ENCODE results near the gene OR2T8. TPM values are rescaled to one million over a fixed set of nuclear protein-coding genes. Genes with fewer than 3 reads are reported as not detected.

Gene OR2T8
- polyA plus RNA-seq, 1 donor, result not detected

DNA sequence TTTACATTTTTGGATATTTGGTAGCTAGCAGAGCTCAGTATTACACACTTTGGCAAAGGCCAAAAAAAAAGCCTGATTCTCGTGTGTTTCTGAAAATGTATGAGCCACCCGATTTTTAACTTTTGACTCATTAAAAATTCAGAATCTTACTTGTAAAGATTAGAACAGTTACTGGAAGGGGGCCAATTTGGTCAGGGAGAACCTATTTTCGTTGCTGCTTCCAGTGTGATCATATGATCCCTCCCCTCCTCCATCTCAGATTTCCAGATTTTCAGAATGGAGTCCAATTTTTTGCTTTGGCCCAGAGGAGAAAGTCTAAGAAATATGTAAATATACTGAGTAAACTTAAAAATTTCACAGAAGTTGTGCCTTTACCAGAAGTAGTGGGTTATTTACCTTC, 41.7 kb downstream of the OR2T8 start:
- DNase-seq, result no peak

DNA sequence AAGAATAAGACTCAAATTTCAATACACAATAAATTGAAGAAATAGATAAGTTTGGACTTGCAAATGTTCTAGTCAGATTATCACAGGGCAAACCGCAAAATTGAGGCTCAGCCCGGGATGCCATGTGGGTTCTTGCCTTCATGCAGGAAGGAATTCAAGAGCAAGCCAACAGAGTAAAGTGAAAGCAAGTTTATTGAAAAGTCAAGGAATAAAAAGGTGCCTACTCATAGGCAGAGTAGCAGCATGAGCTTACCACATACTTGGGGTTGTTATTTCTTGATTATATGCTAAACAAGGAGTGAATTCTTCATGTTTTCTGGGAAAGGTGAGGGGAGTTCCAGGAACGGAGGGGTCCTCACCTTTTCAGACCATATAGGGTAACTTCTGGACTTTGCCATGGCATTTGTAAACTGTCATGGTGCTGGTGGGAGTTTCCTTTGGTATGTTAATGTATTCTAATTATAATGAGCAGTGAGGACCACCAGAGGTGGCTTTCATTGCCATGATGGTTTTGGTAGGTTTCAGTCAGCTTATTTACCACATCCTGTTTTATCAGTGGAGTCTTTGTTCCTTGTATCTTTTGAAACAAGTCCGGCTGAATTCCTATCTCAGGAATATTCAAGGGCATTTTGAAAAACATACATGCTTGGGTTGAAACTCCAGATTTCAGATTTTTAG, 43.0 kb downstream of the OR2T8 start:
- no peak for DNase-seq

DNA sequence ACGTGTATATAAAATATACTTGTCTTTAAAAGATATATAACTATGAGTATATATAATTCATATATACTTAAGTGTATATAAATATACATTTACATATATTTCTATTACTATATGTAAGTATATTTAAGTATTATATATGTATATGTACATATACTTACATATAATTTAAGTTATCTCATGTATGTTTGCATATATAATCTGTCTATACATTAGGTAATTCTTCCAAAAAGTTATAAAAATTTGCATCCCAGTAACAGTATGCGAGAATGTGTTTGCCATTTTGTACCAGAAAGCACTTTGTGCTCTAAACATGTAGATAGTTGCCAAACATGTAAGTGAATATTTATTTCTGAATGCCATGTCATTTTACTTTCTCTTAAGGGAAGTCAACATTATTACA, 44.9 kb downstream of the OR2T8 start, which contains the start of gene OR2AK2:
OR2AK2 (plus strand) TSS at position 301 of the 400 bp plus-strand sequence. CDS start 144 bp downstream, outside the sequence.
- DNase-seq, result no peak

DNA sequence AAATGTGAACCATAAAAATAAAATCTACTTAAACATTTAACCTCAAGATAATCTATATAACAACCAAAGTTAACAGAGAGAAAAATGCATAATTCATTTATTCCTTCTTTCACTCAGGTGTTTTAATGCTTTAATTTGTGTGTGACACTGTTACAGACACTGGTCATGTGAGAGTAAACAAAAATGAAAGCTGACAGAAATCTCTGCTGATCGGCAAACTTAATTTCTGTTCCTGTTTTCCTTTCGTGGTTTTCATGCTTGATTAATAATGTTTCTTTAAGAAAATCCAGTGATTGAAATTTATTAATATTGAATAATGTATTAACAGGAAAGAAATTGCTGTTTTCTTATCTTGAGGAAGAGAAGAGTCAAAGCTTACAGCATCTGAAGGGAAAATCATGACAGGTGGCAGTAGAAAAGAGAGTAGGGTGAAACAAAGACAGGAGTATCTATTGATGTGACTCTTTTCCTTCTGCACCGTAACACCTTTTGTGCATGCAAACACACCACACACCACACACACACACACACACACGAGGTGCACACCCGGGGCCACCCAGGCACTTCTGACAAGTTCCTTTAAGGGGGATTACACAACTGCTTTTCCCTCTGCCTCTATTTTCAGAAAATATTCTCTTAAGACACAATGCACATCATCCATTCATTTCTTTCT, 46.6 kb downstream of the OR2T8 start:
- no peak for DNase-seq

Other genes starting within 250 kb of the OR2T8 start
- not detected for gene OR13G1, start 240.5 kb upstream of the OR2T8 start, polyA plus RNA-seq (ENCODE audit: insufficient read length)
- not detected for gene OR6F1, start 203.6 kb upstream of the OR2T8 start, polyA plus RNA-seq (ENCODE audit: insufficient read length)
- not detected for gene OR14K1, start 181.6 kb upstream of the OR2T8 start, polyA plus RNA-seq (ENCODE audit: insufficient read length)
- not detected for gene OR14A2, start 172.1 kb upstream of the OR2T8 start, polyA plus RNA-seq (ENCODE audit: insufficient read length)
- gene OR1C1, start 159.7 kb upstream of the OR2T8 start, polyA plus RNA-seq (ENCODE audit: insufficient read length), result 0.08 TPM
- not detected for gene OR14A16, start 96.1 kb upstream of the OR2T8 start, polyA plus RNA-seq (ENCODE audit: insufficient read length)
- gene OR11L1, start 78.4 kb upstream of the OR2T8 start, polyA plus RNA-seq (ENCODE audit: insufficient read length), result not detected
- 1.0 TPM for gene TRIM58, start 63.1 kb upstream of the OR2T8 start, polyA plus RNA-seq (ENCODE audit: insufficient read length)
- gene OR2W3, start 24.7 kb upstream of the OR2T8 start, polyA plus RNA-seq (ENCODE audit: insufficient read length), result 0.25 TPM
- not detected for gene OR2AJ1, start 4.6 kb downstream of the OR2T8 start, polyA plus RNA-seq (ENCODE audit: insufficient read length)
- not detected for gene OR2L8, start 28.6 kb downstream of the OR2T8 start, polyA plus RNA-seq (ENCODE audit: insufficient read length)
- gene OR2AK2, start 45.0 kb downstream of the OR2T8 start, polyA plus RNA-seq (ENCODE audit: insufficient read length), result not detected
- not detected for gene OR2L5, start 93.4 kb downstream of the OR2T8 start, polyA plus RNA-seq (ENCODE audit: insufficient read length)
- gene OR2L2, start 109.8 kb downstream of the OR2T8 start, polyA plus RNA-seq (ENCODE audit: insufficient read length), result 0.13 TPM
- gene OR2L3, start 126.6 kb downstream of the OR2T8 start, polyA plus RNA-seq (ENCODE audit: insufficient read length), result not detected
- gene OR2L13, start 174.9 kb downstream of the OR2T8 start, polyA plus RNA-seq (ENCODE audit: insufficient read length), result not detected
- gene OR2M5, start 224.9 kb downstream of the OR2T8 start, polyA plus RNA-seq (ENCODE audit: insufficient read length), result not detected